NCI-H146 treated with DMSO at 0.1 percent for 48 hours (cell line): ENCODE results near the gene CEL.

Experiments used
- DNase-seq: peaks from one replicate; lab custom pipeline; 2025; ENCODE audit not compliant: unreplicated experiment; lab: John Stamatoyannopoulos, UW

CEL gene

DNA sequence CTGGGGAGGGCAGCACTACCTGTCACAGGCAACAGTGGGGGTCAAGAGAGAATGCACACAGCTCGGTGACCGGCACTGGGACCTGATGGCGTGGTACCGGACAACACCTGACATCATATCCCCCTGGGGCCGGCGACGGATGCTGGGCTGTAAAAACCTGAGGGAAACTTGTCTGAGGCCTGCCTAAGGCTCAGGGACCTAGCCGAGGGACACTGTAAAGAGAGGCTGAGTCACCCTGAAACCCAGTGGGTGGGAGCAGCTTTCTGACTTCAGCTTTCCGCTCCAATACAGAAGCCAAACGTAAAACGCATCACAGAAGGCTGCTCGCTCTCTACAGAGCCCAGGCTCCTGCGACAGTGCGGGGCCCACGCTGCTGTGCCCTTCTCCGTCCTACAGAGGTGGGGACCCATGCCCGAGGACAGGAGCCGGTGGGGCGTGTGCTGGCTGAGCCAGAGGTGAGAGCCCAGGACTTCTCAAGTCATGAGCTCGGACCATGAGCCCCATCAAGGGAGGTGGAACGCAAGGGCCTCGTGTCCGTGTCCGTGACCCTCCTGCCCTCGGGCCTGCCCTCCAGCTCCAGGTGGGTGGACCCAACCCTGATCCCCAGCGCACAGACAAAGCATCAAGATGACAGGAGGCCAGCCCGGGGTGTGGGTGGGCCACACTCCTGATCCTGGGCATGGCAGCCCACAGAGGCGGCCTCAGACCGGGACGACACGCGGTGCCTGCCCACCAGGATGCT lies 54.0 kb downstream of the CEL start:
- no peak for DNase-seq

- DNase-seq: no peak
These were observed 54.8 kb downstream of the CEL start for GRCh38 chr9:133116346-133117231.

- no peak for DNase-seq
These were observed 55.7 kb downstream of the CEL start for GRCh38 chr9:133117271-133118178.

GRCh38 chr9:133118179-133118520 lies 56.4 kb downstream of the CEL start:
- no peak for DNase-seq

DNA sequence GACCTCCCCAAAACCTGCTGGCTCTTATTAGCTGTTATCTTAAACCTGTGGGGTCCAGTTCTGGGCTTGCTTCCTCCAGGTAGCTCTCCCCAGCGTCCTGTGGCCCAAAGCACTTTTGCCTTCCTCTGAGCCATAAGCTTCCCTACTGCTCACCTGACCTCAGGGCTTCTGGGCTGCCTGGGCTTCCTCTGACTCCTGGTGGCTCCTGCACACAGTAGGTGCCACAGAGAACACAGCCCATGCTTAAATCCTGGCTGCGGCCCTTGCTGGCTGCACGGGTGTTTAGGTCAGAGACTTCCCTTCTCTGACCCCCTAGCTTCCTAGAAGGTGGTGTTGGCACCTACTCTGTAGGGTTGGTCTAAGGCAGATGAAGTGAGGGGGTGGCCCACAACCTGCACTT lies 56.8 kb downstream of the CEL start:
- no peak for DNase-seq

DNA sequence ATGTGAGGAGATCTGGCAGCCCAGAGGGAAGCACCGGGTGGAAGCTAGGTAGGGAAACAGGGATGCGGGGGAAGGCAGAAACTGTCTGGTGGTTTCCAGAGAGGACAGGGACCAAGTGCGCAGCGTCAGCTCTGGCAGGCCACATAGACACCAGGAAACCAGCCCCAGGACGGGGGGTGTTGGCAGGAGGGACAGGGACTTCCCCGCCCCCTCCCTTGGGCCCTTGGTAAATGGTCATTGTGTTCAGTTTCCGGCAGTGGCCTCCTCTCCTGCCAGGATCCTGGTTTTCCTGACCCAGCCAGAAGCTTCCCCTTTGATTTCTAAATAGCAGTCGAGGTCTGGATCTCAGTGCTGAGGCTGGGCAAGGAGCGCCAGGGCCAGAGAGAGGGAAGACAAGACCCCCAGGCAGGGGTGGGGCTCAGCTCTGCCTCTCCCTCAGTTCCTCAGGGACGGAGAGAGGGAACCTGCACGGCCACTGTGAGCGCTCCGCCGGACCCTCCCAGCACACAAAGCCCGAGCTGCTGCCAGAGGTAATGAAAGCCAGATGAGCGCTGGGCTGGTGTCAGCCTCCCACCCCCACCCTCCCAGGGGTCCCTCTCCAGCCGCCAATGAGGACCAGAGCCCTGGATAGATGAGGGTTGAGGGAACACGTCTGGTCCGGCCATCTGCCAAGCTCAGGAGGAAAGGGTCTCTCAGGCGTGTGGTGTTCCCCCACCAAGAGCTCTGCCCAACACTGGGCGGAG lies 57.5 kb downstream of the CEL start:
- DNase-seq: no peak

- DNase-seq: no peak
These were observed 58.2 kb downstream of the CEL start for GRCh38 chr9:133119846-133120500.

- DNase-seq: no peak
These were observed 58.9 kb downstream of the CEL start for GRCh38 chr9:133120501-133121197.
